ENCODE measurements around the gene CEACAM3.

- TF ChIP-seq CTCF (IDR thresholded peaks at IDR 0.05; ENCODE audit: low read length) = no peak
- no peak for TF ChIP-seq EZH2phosphoT487 (IDR thresholded peaks at IDR 0.05; ENCODE audit: low read length)
These were observed 48.4 kb downstream of the CEACAM3 start, which contains the start of gene DMRTC2 for GRCh38 chr19:41845001-41845050.

All from MM.1S (cell line).